DLD1 (cell line): ENCODE results near the gene SAC3D1.

Source experiments
- in situ Hi-C: cut with HindIII; loops from 2 replicates; pipeline ENCODE4 v1.10.0; 2017; ENCODE audit warnings: low sequenced_read_pairs

SAC3D1 gene

GRCh38 chr11:65059523-65059922 lies 18.5 kb downstream of the SAC3D1 start:
- in situ Hi-C loops, result no loop called here

- in situ Hi-C loops, result no loop called here
These were observed 19.2 kb downstream of the SAC3D1 start for GRCh38 chr11:65059959-65060824.

- in situ Hi-C loops, result no loop called here
These were observed 20.0 kb downstream of the SAC3D1 start for GRCh38 chr11:65060913-65061408.

- in situ Hi-C loops, result no loop called here
These were observed 22.5 kb downstream of the SAC3D1 start for GRCh38 chr11:65063532-65063931.

GRCh38 chr11:65064847-65065240 lies 23.8 kb downstream of the SAC3D1 start:
- in situ Hi-C loops, result no loop called here

GRCh38 chr11:65065851-65066250 lies 24.8 kb downstream of the SAC3D1 start:
- in situ Hi-C loops, result no loop called here

GRCh38 chr11:65066315-65066714 lies 25.3 kb downstream of the SAC3D1 start:
- in situ Hi-C loops, result no loop called here

GRCh38 chr11:65066805-65067291 lies 25.8 kb downstream of the SAC3D1 start:
- in situ Hi-C loops, result no loop called here

- in situ Hi-C loops, result no loop called here
These were observed 26.4 kb downstream of the SAC3D1 start for GRCh38 chr11:65067446-65067845.

- in situ Hi-C loops, result no loop called here
These were observed 28.2 kb downstream of the SAC3D1 start for GRCh38 chr11:65069217-65069616.

GRCh38 chr11:65071907-65072630 lies 31.1 kb downstream of the SAC3D1 start:
- in situ Hi-C loops, result no loop called here

GRCh38 chr11:65072631-65072966 lies 31.6 kb downstream of the SAC3D1 start:
- in situ Hi-C loops, result no loop called here

GRCh38 chr11:65077451-65077850 lies 36.4 kb downstream of the SAC3D1 start:
- in situ Hi-C loops, result no loop called here

- in situ Hi-C loops, result no loop called here
These were observed 37.1 kb downstream of the SAC3D1 start for GRCh38 chr11:65078151-65078550.

GRCh38 chr11:65078786-65079342 lies 37.9 kb downstream of the SAC3D1 start:
- in situ Hi-C loops, result no loop called here

- in situ Hi-C loops, result no loop called here
These were observed 42.3 kb downstream of the SAC3D1 start for GRCh38 chr11:65083134-65083833.

- in situ Hi-C loops, result no loop called here
These were observed 43.0 kb downstream of the SAC3D1 start, which contains the start of the genes CDCA5 and ZFPL1 for GRCh38 chr11:65083834-65084597. CDCA5 (minus strand) TSS chr11:65084040; CDS start chr11:65083978, 62 bp downstream. ZFPL1 (plus strand) TSS chr11:65084222; CDS start chr11:65084699, 477 bp downstream.

GRCh38 chr11:65084598-65085375 lies 43.8 kb downstream of the SAC3D1 start:
- in situ Hi-C loops, result no loop called here

GRCh38 chr11:65085446-65085845 lies 44.4 kb downstream of the SAC3D1 start:
- in situ Hi-C loops, result no loop called here
